Measurements from ENCODE around the gene STAU1.
"Not testable (repeated sequence)": the region's sequence is repeated elsewhere in the genome, so short reads cannot be mapped to it uniquely, and the experiment has no call there.

Gene STAU1

GRCh38 chr20:49123982-49124381, 64.2 kb downstream of the STAU1 start:
- DNase-seq (ENCODE audit: low read depth in 3 of 3) = no peak

GRCh38 chr20:49122920-49123319, 65.2 kb downstream of the STAU1 start:
- DNase-seq (ENCODE audit: low read depth in 3 of 3) = no peak

GRCh38 chr20:49119988-49120387, 68.1 kb downstream of the STAU1 start:
- no peak for DNase-seq (ENCODE audit: low read depth in 3 of 3)

- no peak for DNase-seq (ENCODE audit: low read depth in 3 of 3)
Measured at GRCh38 chr20:49118307-49118706, 69.8 kb downstream of the STAU1 start.

GRCh38 chr20:49115564-49115963, 72.6 kb downstream of the STAU1 start:
- no peak for DNase-seq (ENCODE audit: low read depth in 3 of 3)

- DNase-seq (ENCODE audit: low read depth in 3 of 3) = no peak
Measured at GRCh38 chr20:49112596-49113274, 75.4 kb downstream of the STAU1 start.

- no peak for DNase-seq (ENCODE audit: low read depth in 3 of 3)
Measured at GRCh38 chr20:49110767-49111694, 77.1 kb downstream of the STAU1 start.

- no peak for DNase-seq (ENCODE audit: low read depth in 3 of 3)
Measured at GRCh38 chr20:49106328-49106727, 81.8 kb downstream of the STAU1 start.

- DNase-seq (ENCODE audit: low read depth in 3 of 3) = not testable (repeated sequence)
Measured at GRCh38 chr20:49104979-49105547, 83.1 kb downstream of the STAU1 start.

- no peak for DNase-seq (ENCODE audit: low read depth in 3 of 3)
Measured at GRCh38 chr20:49104365-49104648, 83.8 kb downstream of the STAU1 start.

- DNase-seq (ENCODE audit: low read depth in 3 of 3) = no peak
Measured at GRCh38 chr20:49103647-49104364, 84.3 kb downstream of the STAU1 start.

- DNase-seq (ENCODE audit: low read depth in 3 of 3) = no peak
Measured at GRCh38 chr20:49103019-49103418, 85.1 kb downstream of the STAU1 start.

- no peak for DNase-seq (ENCODE audit: low read depth in 3 of 3)
Measured at GRCh38 chr20:49100972-49101371, 87.2 kb downstream of the STAU1 start.

GRCh38 chr20:49100292-49100691, 87.8 kb downstream of the STAU1 start:
- not testable (repeated sequence) for DNase-seq (ENCODE audit: low read depth in 3 of 3)

- no peak for DNase-seq (ENCODE audit: low read depth in 3 of 3)
Measured at GRCh38 chr20:49099011-49099410, 89.1 kb downstream of the STAU1 start.

GRCh38 chr20:49098136-49098535, 90.0 kb downstream of the STAU1 start:
- no peak for DNase-seq (ENCODE audit: low read depth in 3 of 3)

GRCh38 chr20:49097159-49097558, 91.0 kb downstream of the STAU1 start:
- DNase-seq (ENCODE audit: low read depth in 3 of 3) = no peak

GRCh38 chr20:49096203-49096730, 91.9 kb downstream of the STAU1 start:
- DNase-seq (ENCODE audit: low read depth in 3 of 3) = no peak

GRCh38 chr20:49091762-49092161, 96.4 kb downstream of the STAU1 start:
- DNase-seq (ENCODE audit: low read depth in 3 of 3) = no peak

- DNase-seq (ENCODE audit: low read depth in 3 of 3) = no peak
Measured at GRCh38 chr20:49091104-49091503, 97.0 kb downstream of the STAU1 start.

GRCh38 chr20:49082295-49082694, 105.8 kb downstream of the STAU1 start:
- not testable (repeated sequence) for DNase-seq (ENCODE audit: low read depth in 3 of 3)

GRCh38 chr20:49078310-49078709, 109.8 kb downstream of the STAU1 start:
- DNase-seq (ENCODE audit: low read depth in 3 of 3) = no peak

Measured in stimulated activated CD4-positive, alpha-beta T cell treated with anti-CD3 and anti-CD28 coated beads, TNF-alpha, amount 100 ng/mL, for 4 hours (primary cell).